HFF-Myc (cell line): ENCODE data around the gene CRYAB.

Experiments used
- DNase-seq: peaks from one replicate; pipeline ENCODE4 v3.0.0-alpha.2; 2011; ENCODE audit warnings: low read depth; ENCODE audit errors: extremely low read depth
- H3K4me3 ChIP-seq: replicated peaks from 2 replicates; pipeline ENCODE4 v1.5.1; 2011; ENCODE audit warnings: low read depth, mild to moderate bottlenecking, control low read depth, low read length
- CTCF ChIP-seq: IDR thresholded peaks from 2 replicates; pipeline ENCODE4 v1.5.1; 2012; ENCODE audit warnings: mild to moderate bottlenecking, low read depth, low read length, control low read depth; ENCODE audit errors: missing control alignments

CRYAB gene

GRCh38 chr11:111923951-111924350 lies 12.4 kb upstream of the CRYAB start:
- no peak for TF ChIP-seq CTCF
- no peak overlapping the region for H3K4me3 ChIP-seq
- DNase-seq, result no peak

- TF ChIP-seq CTCF, result no peak
- H3K4me3 ChIP-seq, result no peak overlapping the region
- DNase-seq, result no peak
Measured at GRCh38 chr11:111923351-111923788, 11.8 kb upstream of the CRYAB start.

GRCh38 chr11:111922803-111923202 lies 11.2 kb upstream of the CRYAB start:
- no peak for DNase-seq
- no peak overlapping the region for H3K4me3 ChIP-seq
- no peak for TF ChIP-seq CTCF

- no peak for DNase-seq
- H3K4me3 ChIP-seq, result no peak overlapping the region
- no peak for TF ChIP-seq CTCF
Measured at GRCh38 chr11:111921541-111922230, 10.1 kb upstream of the CRYAB start.

- TF ChIP-seq CTCF, result no peak
- H3K4me3 ChIP-seq, result no peak overlapping the region
- DNase-seq, result no peak
Measured at GRCh38 chr11:111920908-111921307, 9.3 kb upstream of the CRYAB start.

GRCh38 chr11:111918390-111919256 lies 7.1 kb upstream of the CRYAB start, which contains the start of gene C11orf52:
TSS of gene C11orf52 (plus strand) at chr11:111918913. CDS start at chr11:111918973, 60 bp downstream.
- no peak within 1 kb of the TSS for H3K4me3 ChIP-seq
- DNase-seq, result no peak
- TF ChIP-seq CTCF, result no peak
